ENCODE results near the gene UNK. TPM values are rescaled to one million over a fixed set of nuclear protein-coding genes. Genes with fewer than 3 reads are reported as not detected.

The UNK gene
- total and polyA plus RNA-seq, 9 of the 15 experiments (the other 6 are each of a cell fraction or from before 2014, with no cell fraction given), result 12.8 to 38.6 (median 24.8) TPM

DNA sequence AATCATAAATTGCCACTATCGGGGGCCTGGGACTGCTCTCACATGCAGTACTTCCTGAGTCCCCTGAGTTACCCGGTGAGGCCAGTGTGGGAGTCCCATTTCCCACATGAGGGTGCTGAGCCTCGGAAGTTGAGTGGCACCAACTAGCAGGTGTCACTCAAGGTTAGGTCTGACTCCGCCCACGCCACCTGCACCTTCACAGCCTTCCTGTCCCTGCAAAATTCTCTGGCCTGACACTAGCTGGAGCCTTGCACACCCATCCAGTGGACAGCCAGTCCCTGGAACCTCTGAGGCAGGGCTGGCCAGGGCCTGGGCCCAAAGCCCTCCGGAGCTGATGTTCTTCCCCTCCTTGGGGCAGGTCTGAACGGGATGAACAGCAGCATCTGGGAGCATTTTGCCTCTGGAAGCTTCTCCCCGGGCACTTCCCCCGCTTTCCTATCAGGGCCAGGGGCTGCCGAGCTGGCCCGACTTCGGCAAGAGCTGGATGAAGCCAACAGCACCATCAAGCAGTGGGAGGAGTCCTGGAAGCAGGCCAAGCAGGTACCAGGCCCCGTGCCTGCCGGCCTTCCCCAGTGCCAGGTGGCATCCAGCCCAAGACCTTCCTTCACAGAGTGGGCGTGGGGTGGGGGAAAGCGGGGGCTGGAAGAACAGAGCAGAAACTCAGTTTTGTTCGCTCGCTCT lies 37.7 kb downstream of the UNK start:
- intact Hi-C loops (cut with micrococcal nuclease) (no loop called here), in situ Hi-C loops (cut with MboI) (no loop called here)
- 72% methylated on average over 16 of the region's 18 CpGs for whole genome bisulfite sequencing (ENCODE audit: insufficient coverage, low coverage, missing lambda C conversion rate)
- peaks cover 74% of the 10 kb centered on the region; the same call in 2 of the 3 replicates for H3K36me3 ChIP-seq (ENCODE audit: control insufficient read depth, insufficient read depth, low read length)
- FAIRE-seq (no peak), ATAC-seq (no peak), DNase-seq (ENCODE audit: extremely low read depth in 1 of 4, low spot score in 3 of 4) (no peak)
- H2AFZ ChIP-seq (ENCODE audit: low read depth, low read length), result no peak overlapping the region
- peaks cover 0 to 33% of the 10 kb centered on the region in 2 experiments; a peak in 1 of 5 replicates for H3K4me1 ChIP-seq (replicated peaks in 1 of 2; ENCODE audit: control insufficient read depth in 2 of 2, insufficient read depth in 2 of 2, low read length in 2 of 2)
- 0 out of 4 replicates have a peak overlapping the region, but pooled peaks of 1 of the 2 experiments have one; percentile 7 for H3K9ac ChIP-seq (ENCODE audit: insufficient read depth in 1 of 2, low read depth in 2 of 2, low read length in 2 of 2)
- no peak overlapping the region for H3K4me3 ChIP-seq
- POLR2A ChIA-PET, result interaction anchor here (0.8 to 8.0 kb wide), 8 partner anchors 8 to 46 kb away, joined by 3 to 121 read pairs (median 10); partner anchors contain the start of gene UNK
- H4K20me1 ChIP-seq (replicated peaks; ENCODE audit: control insufficient read depth, insufficient read depth, low read length), result no peaks in the 10 kb centered on the region
- no peaks in the 10 kb centered on the region for H3K9me1 ChIP-seq (ENCODE audit: control insufficient read depth, insufficient read depth, low read length)
- H3K9me3 ChIP-seq (replicated peaks; ENCODE audit: control insufficient read depth, insufficient read depth, low read depth, low read length), result no peaks in the 10 kb centered on the region
- no peak overlapping the region for H3K4me2 ChIP-seq (ENCODE audit: insufficient read depth, low read length)
- H3K27me3 ChIP-seq (ENCODE audit: control insufficient read depth in 2 of 2, insufficient read depth in 2 of 2, low read length in 2 of 2), result no peaks in the 10 kb centered on the region
- BruUV-seq (replicated peaks), result no TSS peak
- CTCF ChIA-PET (ENCODE audit: low intra/inter-chr PET ratio), result no interaction called here
- H3K27ac ChIP-seq (ENCODE audit: extremely low read depth, low read depth, low read length), result no peak overlapping the region
- no peaks in the 10 kb centered on the region for H3K79me2 ChIP-seq (ENCODE audit: control insufficient read depth, insufficient read depth, low read length)
- peak; percentile 32 for TF ChIP-seq HMGN3 (IDR thresholded peaks at IDR 0.05; ENCODE audit: borderline replicate concordance, extremely low read depth, insufficient read length, low read depth, low read length)
- TF ChIP-seq, protein P1, sequence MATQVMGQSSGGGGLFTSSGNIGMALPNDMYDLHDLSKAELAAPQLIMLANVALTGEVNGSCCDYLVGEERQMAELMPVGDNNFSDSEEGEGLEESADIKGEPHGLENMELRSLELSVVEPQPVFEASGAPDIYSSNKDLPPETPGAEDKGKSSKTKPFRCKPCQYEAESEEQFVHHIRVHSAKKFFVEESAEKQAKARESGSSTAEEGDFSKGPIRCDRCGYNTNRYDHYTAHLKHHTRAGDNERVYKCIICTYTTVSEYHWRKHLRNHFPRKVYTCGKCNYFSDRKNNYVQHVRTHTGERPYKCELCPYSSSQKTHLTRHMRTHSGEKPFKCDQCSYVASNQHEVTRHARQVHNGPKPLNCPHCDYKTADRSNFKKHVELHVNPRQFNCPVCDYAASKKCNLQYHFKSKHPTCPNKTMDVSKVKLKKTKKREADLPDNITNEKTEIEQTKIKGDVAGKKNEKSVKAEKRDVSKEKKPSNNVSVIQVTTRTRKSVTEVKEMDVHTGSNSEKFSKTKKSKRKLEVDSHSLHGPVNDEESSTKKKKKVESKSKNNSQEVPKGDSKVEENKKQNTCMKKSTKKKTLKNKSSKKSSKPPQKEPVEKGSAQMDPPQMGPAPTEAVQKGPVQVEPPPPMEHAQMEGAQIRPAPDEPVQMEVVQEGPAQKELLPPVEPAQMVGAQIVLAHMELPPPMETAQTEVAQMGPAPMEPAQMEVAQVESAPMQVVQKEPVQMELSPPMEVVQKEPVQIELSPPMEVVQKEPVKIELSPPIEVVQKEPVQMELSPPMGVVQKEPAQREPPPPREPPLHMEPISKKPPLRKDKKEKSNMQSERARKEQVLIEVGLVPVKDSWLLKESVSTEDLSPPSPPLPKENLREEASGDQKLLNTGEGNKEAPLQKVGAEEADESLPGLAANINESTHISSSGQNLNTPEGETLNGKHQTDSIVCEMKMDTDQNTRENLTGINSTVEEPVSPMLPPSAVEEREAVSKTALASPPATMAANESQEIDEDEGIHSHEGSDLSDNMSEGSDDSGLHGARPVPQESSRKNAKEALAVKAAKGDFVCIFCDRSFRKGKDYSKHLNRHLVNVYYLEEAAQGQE (IDR thresholded peaks at IDR 0.05; ENCODE audit: borderline replicate concordance), result no peak
- TF ChIP-seq, protein P1 (CRISPR knock-in tag; IDR thresholded peaks at IDR 0.05; ENCODE audit: low read depth), result no peak
- TF ChIP-seq, protein P2, sequence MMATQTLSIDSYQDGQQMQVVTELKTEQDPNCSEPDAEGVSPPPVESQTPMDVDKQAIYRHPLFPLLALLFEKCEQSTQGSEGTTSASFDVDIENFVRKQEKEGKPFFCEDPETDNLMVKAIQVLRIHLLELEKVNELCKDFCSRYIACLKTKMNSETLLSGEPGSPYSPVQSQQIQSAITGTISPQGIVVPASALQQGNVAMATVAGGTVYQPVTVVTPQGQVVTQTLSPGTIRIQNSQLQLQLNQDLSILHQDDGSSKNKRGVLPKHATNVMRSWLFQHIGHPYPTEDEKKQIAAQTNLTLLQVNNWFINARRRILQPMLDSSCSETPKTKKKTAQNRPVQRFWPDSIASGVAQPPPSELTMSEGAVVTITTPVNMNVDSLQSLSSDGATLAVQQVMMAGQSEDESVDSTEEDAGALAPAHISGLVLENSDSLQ (IDR thresholded peaks at IDR 0.05), result peak; percentile 79; the same call in 1 of the 2 replicates
- TF ChIP-seq RBM22 (IDR thresholded peaks at IDR 0.05; ENCODE audit: low read depth, low read length, poor library complexity, severe bottlenecking), result peak; percentile 76
- no peak for TF ChIP-seq ZNF41 (CRISPR knock-in tag; conservative IDR thresholded peaks at IDR 0.05)
- no peak for TF ChIP-seq PTTG1 (tag; IDR thresholded peaks at IDR 0.05; ENCODE audit: low read depth)
- peak; percentile 68 for TF ChIP-seq POLR2G (IDR thresholded peaks at IDR 0.05; ENCODE audit: low read depth, low read length)
- TF ChIP-seq, protein P3, sequence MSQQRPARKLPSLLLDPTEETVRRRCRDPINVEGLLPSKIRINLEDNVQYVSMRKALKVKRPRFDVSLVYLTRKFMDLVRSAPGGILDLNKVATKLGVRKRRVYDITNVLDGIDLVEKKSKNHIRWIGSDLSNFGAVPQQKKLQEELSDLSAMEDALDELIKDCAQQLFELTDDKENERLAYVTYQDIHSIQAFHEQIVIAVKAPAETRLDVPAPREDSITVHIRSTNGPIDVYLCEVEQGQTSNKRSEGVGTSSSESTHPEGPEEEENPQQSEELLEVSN (IDR thresholded peaks at IDR 0.05; ENCODE audit: borderline replicate concordance in 1 of 2, extremely low read depth in 1 of 2, insufficient read depth in 1 of 2, insufficient read length in 1 of 2, low read depth in 1 of 2, low read length in 1 of 2, poor library complexity in 1 of 2, severe bottlenecking in 1 of 2), result no peak
- TF ChIP-seq NFIC (IDR thresholded peaks at IDR 0.05), result peak; percentile 60
- no peak for TF ChIP-seq ZNF507 (tag; conservative IDR thresholded peaks at IDR 0.05)
